HEK293T (cell line): ENCODE data around the gene IGFL3.
"Not testable (repeated sequence)": the region's sequence is repeated elsewhere in the genome, so short reads cannot be mapped to it uniquely, and the experiment has no call there.

Experiments
- CTCF ChIA-PET: fragments of 350-600 bp; formaldehyde crosslinking; extraction: SDS; loops from one replicate; lab custom pipeline; 2021; ENCODE audit warnings: antibody characterized with exemption, inconsistent platforms; lab: Yijun Ruan, JAX
- POLR2A ChIA-PET: fragments of 350-600 bp; formaldehyde crosslinking; extraction: SDS; loops from one replicate; lab custom pipeline; 2020; ENCODE audit warnings: antibody characterized with exemption, inconsistent platforms; lab: Yijun Ruan, JAX
- DNase-seq: peaks from one replicate; pipeline ENCODE4 v3.0.0; 2012; ENCODE audit warnings: mixed read lengths; ENCODE audit errors: extremely low spot score
- ARNT ChIP-seq: fragments of 450-650 bp; IDR thresholded peaks from 2 replicates; pipeline ENCODE4 v1.6.1; 2017; ENCODE audit warnings: mild to moderate bottlenecking
- BHLHE40 ChIP-seq: fragments of 450-650 bp; IDR thresholded peaks from 2 replicates; pipeline ENCODE4 v1.6.1; 2016; ENCODE audit warnings: mild to moderate bottlenecking, moderate library complexity, borderline replicate concordance
- CTBP1 ChIP-seq: fragments of 450-650 bp; IDR thresholded peaks from 2 replicates; pipeline ENCODE4 v1.6.1; 2016; ENCODE audit warnings: borderline replicate concordance
- ELF4 ChIP-seq: fragments of 450-650 bp; IDR thresholded peaks from 2 replicates; pipeline ENCODE4 v1.6.1; 2017; ENCODE audit warnings: antibody characterized with exemption
- FOXA1 ChIP-seq: fragments of 450-650 bp; IDR thresholded peaks from 2 replicates; pipeline ENCODE4 v1.6.1; 2016; ENCODE audit warnings: mild to moderate bottlenecking
- FOXK2 ChIP-seq: fragments of 450-650 bp; IDR thresholded peaks from 2 replicates; pipeline ENCODE4 v1.6.1; 2016; ENCODE audit warnings: mild to moderate bottlenecking
- FOXM1 ChIP-seq: fragments of 450-650 bp; IDR thresholded peaks from 2 replicates; pipeline ENCODE4 v1.6.1; 2017; ENCODE audit warnings: mild to moderate bottlenecking, borderline replicate concordance
- HDGF ChIP-seq: fragments of 450-650 bp; IDR thresholded peaks from 2 replicates; pipeline ENCODE4 v1.6.1; 2017; ENCODE audit warnings: antibody characterized with exemption, borderline replicate concordance
- L3MBTL2 ChIP-seq: fragments of 450-650 bp; conservative IDR thresholded peaks from 2 replicates; pipeline ENCODE4 v1.6.1; 2016; ENCODE audit warnings: mild to moderate bottlenecking
- LEF1 ChIP-seq: fragments of 450-650 bp; IDR thresholded peaks from 2 replicates; pipeline ENCODE4 v1.6.1; 2017; ENCODE audit warnings: mild to moderate bottlenecking, borderline replicate concordance
- NFRKB ChIP-seq: fragments of 450-650 bp; IDR thresholded peaks from 2 replicates; pipeline ENCODE4 v1.6.1; 2016; ENCODE audit warnings: mild to moderate bottlenecking, moderate library complexity
- SP1 ChIP-seq: fragments of 450-650 bp; IDR thresholded peaks from 2 replicates; pipeline ENCODE4 v1.6.1; 2017
- SUZ12 ChIP-seq: fragments of 450-650 bp; IDR thresholded peaks from 2 replicates; pipeline ENCODE4 v1.6.1; 2016; ENCODE audit warnings: mild to moderate bottlenecking
- TARDBP ChIP-seq: fragments of 450-650 bp; IDR thresholded peaks from 2 replicates; pipeline ENCODE4 v1.6.1; 2016
- ZNF384 ChIP-seq: fragments of 450-650 bp; IDR thresholded peaks from 2 replicates; pipeline ENCODE4 v1.6.1; 2016
- TF ChIP-seq, protein P1 (sequence below): fragments of 450-650 bp; IDR thresholded peaks from 2 replicates; pipeline ENCODE4 v1.6.1; 2016

Gene IGFL3

DNA sequence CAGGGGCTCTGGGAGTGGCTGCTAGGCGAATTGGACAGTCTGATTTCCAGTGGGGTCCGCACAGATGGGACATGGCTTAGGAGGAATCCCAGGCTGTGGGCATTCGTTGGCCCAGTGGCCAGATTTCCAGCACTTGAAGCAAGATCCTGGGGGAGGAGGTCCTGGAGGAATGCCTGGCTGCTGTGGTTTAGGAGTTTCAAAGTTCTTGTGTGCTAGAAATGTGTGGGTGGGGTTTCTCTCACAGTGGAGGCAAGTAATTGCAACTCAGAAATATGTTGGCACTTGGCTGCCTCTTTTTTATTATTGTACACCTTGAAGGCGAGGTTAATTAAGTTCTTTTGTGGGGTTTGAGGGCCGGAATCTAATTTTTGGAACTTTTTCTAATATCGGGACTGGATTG lies 17.1 kb downstream of the IGFL3 start:
- no peak for TF ChIP-seq BHLHE40
- TF ChIP-seq CTBP1: no peak
- no peak for TF ChIP-seq HDGF
- TF ChIP-seq, protein P1, sequence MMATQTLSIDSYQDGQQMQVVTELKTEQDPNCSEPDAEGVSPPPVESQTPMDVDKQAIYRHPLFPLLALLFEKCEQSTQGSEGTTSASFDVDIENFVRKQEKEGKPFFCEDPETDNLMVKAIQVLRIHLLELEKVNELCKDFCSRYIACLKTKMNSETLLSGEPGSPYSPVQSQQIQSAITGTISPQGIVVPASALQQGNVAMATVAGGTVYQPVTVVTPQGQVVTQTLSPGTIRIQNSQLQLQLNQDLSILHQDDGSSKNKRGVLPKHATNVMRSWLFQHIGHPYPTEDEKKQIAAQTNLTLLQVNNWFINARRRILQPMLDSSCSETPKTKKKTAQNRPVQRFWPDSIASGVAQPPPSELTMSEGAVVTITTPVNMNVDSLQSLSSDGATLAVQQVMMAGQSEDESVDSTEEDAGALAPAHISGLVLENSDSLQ: no peak
- no peak for TF ChIP-seq FOXK2
- no peak for TF ChIP-seq TARDBP
- no peak for TF ChIP-seq FOXA1
- no peak for TF ChIP-seq NFRKB
- no peak for TF ChIP-seq ELF4
- no peak for TF ChIP-seq LEF1
- no peak for TF ChIP-seq ARNT
- ChIA-PET CTCF (no interaction called here), POLR2A (no interaction called here)
- DNase-seq: no peak

DNA sequence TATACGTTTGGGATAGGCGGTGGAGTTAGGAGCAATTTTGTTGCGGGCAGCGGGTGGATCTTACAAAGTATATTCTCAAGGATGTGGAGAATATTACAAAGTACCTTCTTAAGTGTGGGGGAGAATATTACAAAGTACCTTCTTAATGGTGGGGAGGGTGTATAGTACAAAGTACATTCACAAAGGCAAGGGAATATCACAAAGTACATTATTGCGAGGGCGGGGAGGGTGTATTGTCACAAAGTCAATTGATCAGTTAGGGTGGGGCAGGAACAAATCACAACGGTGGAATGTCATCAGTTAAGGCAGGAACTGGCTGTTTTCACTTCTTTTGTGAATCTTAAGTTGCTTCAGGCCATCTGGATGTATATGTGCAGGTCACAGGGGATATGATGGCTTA lies 22.2 kb downstream of the IGFL3 start:
- POLR2A ChIA-PET, CTCF ChIA-PET, DNase-seq: not testable (repeated sequence)

DNA sequence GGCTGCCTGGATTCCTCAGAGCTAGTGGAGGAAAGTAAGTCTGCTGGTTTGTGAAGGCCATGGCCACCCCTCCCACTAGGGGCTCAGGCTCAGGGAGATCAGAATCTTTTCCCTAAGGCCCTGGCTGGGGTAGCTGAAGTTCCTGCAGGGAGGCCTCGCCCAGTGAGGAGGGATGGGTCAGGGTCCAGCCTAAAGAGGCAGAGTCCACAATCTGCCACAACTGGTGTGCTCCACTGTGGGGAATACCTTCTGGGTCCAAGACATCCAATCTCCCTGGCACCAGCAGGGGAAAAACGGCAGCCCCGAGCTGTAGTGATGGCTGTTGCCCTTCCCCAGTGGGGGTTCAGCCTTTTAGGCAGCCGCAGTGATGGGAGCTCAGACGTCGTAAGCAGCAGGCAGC lies 23.2 kb downstream of the IGFL3 start:
- ChIA-PET CTCF (no interaction called here), POLR2A (no interaction called here)
- TF ChIP-seq LEF1 (no peak), NFRKB (no peak), ELF4 (no peak), FOXM1 (no peak), ARNT (no peak), SUZ12 (no peak), BHLHE40 (no peak)
- DNase-seq: no peak

DNA sequence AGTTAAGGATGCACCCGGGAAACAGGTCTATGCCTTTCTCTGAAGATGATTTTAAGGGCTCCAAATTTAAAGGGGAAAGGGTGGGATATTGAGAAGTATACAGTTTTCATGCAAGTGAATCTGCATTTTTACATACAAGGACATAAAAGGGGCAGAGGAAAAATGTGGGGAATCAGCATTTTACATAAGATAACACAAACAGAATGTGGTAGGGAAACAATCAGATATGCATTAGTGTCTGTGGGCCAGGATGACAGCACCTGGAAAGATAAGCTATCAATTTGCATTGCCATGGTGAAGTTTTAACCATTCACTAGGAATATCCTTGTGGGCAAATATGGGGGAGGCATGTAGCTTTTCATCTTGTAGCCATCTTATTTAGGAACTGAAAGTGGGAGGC lies 24.1 kb downstream of the IGFL3 start:
- TF ChIP-seq FOXM1 (no peak), SP1 (no peak), HDGF (no peak), FOXA1 (no peak)
- ChIA-PET CTCF (interaction anchor here (0.7 kb wide), 1 partner anchor 86 kb away, joined by 4 read pairs; no protein-coding TSS in a partner anchor), POLR2A (no interaction called here)
- no peak for DNase-seq

DNA sequence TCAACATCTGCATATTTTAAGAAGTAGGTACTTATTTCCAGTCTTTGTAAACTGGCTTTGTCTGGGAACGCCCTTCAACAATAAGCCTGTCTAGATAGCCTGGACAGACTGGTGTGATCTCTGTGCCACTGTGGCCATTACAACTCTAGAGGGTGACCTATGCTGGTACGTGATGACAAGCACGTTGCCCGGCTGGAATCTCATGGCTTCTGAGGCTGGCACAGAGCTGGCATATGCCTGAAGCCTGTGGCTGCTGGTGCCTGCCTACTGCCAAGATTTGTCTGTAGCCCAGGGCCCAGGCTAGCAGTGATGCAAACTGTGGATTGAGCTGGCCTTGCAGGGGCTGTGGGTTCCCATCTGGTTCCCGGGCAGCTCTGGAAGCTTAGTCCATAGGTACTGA lies 34.0 kb downstream of the IGFL3 start:
- DNase-seq: no peak
- CTCF ChIA-PET: interaction anchor here (0.7 to 0.9 kb wide), 3 partner anchors 8 to 922 kb away, joined by 3 read pairs; no protein-coding TSS in a partner anchor
- POLR2A ChIA-PET: no interaction called here
- no peak for TF ChIP-seq LEF1
- TF ChIP-seq SUZ12: no peak
- no peak for TF ChIP-seq FOXA1
- no peak for TF ChIP-seq L3MBTL2

DNA sequence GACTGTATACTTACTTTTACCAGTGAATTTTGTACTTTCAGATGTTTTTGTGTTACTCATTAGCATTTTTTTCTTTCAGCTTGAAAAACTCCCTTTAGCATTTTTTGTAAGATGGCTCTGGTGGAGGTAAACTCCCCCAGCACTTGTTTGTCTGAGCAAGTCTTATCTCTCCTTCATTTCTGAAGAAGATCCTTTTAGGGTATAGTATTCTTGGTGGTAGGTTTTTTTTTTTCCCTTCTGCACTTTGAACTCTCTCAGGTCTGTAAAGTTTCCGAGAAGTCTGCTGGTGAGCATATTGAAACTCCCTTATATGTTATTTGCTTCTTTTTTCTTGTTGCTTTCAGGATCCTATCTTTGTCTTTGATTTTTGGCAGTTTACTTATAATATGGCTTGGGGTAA lies 35.1 kb downstream of the IGFL3 start:
- DNase-seq: no peak
- ChIA-PET CTCF (interaction anchor here (0.6 kb wide), 1 partner anchor 273 kb away, joined by 3 read pairs; no protein-coding TSS in a partner anchor), POLR2A (no interaction called here)
- no peak for TF ChIP-seq ARNT
- no peak for TF ChIP-seq HDGF
- no peak for TF ChIP-seq NFRKB
- TF ChIP-seq FOXM1: no peak

DNA sequence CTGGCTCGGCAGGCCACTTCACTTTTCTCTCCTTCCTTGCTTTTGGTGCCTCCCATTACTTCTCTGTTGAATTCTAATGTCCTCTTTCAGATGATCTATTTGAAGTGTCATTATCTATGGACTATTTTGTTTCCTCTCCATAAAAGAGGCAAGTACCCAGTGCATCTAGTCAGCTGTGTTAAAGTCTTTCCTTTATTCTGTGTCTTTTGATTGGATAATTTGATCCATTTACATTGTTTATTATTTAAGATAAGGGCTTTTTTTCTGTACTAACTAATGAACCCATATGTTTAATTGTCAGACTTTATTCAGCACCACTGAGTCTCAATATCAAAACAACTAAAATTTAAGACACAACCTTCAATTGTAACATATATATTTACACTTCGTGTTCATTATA lies 36.4 kb downstream of the IGFL3 start:
- ChIA-PET POLR2A (no interaction called here), CTCF (no interaction called here)
- DNase-seq: no peak
- TF ChIP-seq FOXK2 (no peak), CTBP1 (no peak), NFRKB (no peak), HDGF (no peak), TARDBP (no peak), SP1 (no peak), SUZ12 (no peak), ELF4 (no peak), LEF1 (no peak), FOXA1 (no peak), ZNF384 (no peak), ARNT (no peak), FOXM1 (no peak), L3MBTL2 (no peak)
- TF ChIP-seq, protein P1: no peak

DNA sequence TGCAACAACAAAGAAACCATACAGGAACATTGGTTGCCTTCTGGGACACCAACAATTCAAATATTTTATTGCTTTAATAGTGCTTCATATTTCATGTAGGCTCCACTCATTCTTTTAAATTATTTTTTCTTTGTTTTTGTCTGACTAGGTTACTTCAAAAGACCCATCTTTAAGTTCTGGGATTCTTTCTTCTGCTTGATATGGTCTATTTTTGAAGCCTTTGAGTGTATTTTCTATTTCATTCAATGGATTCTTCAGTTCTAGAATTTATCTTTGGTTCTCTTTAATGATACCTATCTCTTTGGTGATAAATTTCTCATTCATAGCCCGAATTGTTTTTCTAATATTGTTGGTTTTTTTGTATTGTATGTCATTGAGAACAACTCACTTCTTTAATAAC lies 38.6 kb downstream of the IGFL3 start:
- no peak for DNase-seq
- POLR2A ChIA-PET: no interaction called here
- no peak for TF ChIP-seq ZNF384
- no peak for TF ChIP-seq ARNT
- no peak for TF ChIP-seq FOXM1
- CTCF ChIA-PET: no interaction called here
